Measurements from ENCODE around the gene SCNM1.
"Not testable (repeated sequence)": the region's sequence is repeated elsewhere in the genome, so short reads cannot be mapped to it uniquely, and the experiment has no call there.

SCNM1 gene

DNA sequence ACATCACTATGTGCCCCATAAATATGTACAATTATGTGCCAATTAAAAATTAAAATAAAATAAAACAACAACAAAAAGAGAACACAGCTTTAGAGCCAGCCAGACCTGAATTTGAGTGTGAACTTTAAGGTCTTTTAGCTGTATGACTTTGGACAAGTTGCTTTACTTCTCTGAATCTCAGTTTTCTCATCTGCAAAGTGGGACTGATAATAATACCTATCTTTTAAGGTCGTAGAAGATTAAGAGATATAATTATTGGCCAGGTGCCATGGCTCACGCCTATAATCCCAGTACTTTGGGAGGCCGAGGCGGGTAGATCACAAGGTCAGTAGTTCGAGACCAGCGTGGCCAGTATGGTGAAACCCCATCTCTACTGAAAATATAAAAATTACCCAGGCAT, 27.4 kb downstream of the SCNM1 start:
- DNase-seq (no peak), ATAC-seq (no peak)

- no peak for ATAC-seq
- no peak for DNase-seq
Measured at GRCh38 chr1:151193856-151194255, 27.9 kb downstream of the SCNM1 start.

DNA sequence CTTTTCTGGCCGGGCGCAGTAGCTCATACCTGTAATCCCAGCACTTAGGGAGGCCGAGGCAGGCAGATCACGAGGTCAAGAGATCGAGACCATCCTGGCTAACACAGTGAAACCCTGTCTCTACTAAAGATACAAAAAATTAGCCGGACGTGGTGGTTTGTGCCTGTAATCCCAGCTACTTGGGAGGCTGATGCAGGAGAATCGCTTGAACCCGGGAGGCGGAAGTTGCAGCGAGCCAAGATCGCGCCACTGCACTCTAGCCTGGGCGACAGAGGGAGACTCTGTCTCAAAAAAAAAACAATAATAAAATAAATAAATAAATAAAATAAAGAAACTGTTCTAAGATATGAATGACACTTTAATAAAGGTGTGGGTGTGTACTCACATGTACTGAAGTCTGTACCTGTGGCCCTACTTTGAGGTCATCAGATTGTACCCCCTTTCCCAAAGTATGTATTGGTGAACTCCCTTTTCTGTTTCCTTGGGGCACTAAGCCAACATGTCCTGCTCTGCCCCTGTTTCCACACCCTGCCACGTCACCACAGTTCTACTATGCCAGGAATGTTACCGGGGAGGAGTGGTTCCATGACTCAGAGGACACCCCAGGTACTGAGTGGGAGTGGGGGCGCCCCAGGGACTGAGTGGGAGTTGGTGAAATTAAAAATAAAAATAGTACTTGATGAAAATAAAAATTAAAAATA, 29.1 kb downstream of the SCNM1 start:
- not testable (repeated sequence) for ATAC-seq, DNase-seq

GRCh38 chr1:151196292-151196800, 30.4 kb downstream of the SCNM1 start:
- DNase-seq (peak; percentile 53), ATAC-seq (peak; percentile 28)

- DNase-seq (no peak), ATAC-seq (no peak)
Measured at GRCh38 chr1:151197863-151198253, 31.9 kb downstream of the SCNM1 start.

GRCh38 chr1:151198254-151199127, 32.5 kb downstream of the SCNM1 start, which contains the start of gene PIP5K1A:
PIP5K1A (plus strand) TSS chr1:151198552; CDS start chr1:151198997, 445 bp downstream.
- DNase-seq, result peak; percentile 100
- peak; percentile 90 for ATAC-seq

DNA sequence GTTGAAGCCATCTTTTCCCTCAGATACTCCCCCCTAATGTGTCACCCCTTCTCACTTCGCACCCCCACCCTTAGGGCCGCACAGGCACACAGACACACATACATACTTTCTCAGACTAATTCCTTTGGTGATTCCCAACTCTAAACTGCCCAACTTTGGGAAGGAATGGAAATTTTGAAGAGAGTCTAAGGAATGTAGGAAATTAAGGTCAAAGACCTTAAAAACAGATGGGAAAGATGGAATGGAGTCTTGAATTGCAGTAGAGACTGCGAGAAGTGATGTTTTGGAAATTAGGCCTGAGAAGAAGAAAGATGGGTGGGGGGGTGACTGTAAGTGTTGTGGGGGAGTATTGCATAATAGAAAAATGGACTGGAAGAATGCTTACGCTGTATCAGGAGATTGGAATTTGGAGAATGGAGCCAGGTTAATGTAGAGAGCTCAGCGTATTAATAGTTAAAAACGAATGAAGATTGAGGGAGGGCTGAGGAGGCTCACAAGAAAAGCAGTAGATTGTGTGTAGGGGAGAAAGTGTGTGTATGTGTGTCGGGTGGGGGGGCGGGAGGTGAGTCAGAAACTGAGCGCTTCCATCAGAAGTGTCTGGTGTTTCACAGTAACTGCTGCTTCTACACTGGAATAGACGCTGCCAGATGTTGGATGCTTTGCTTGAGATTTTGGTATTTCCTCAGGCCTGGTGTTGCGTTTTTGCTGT, 34.1 kb downstream of the SCNM1 start:
- DNase-seq (peak; percentile 22), ATAC-seq (no peak)

DNA sequence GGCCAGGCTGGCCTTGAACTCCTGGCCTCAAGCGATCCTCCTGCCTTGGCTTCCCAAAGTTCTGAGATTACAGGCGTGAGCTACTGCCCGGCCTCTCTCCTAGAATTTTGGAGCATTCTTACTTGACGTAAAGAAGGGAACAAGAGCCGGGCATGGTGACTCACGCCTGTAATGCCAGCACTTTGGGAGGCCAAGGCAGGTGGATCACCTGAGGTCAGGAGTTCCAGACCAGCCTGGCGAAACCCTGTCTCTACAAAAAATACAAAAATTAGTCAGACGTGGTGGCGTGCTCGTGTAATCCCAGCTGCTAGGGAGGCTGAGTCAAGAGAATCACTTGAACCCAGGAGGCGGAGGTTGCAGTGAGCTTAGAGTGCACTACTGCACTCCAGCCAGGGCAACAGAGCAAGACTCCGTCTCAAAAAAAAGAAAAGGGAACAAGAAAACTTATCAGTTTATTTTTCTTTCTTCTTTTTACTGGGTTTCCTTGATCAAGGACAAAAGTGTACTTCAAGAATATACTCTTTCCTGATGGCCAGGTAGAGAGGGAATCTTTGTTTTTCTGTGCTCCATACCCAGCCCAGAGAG, 39.5 kb downstream of the SCNM1 start:
- not testable (repeated sequence) for ATAC-seq, DNase-seq

DNA sequence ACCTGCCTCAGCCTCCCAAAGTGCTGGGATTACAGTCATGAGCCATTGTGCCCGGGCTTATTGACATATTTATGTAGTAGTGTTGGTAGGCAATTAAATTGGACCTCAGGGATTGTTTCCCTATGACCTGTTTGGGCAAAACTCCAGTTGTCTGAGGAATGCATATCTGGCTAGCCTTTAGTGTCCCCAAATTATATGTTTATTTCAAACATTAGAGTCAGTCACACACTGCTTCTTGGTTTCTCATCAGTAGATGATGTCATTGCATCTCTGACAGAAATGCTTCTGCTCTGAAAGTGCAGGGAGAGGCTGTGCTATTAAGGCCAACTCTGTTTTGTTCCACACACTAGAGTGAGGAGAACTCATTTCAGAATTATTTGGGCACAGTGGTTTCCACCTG, 44.9 kb downstream of the SCNM1 start:
- ATAC-seq, result no peak
- no peak for DNase-seq

- ATAC-seq, result no peak
- no peak for DNase-seq
Measured at GRCh38 chr1:151211972-151212705, 46.2 kb downstream of the SCNM1 start.

- DNase-seq (no peak), ATAC-seq (no peak)
Measured at GRCh38 chr1:151213560-151213959, 47.6 kb downstream of the SCNM1 start.
